ENCODE measurements around the gene RAPGEF5. TPM values are rescaled to one million over a fixed set of nuclear protein-coding genes. Genes with fewer than 3 reads are reported as not detected.

The RAPGEF5 gene
- total RNA-seq, 1 experiment from 2014 or later: 13.3 TPM

DNA sequence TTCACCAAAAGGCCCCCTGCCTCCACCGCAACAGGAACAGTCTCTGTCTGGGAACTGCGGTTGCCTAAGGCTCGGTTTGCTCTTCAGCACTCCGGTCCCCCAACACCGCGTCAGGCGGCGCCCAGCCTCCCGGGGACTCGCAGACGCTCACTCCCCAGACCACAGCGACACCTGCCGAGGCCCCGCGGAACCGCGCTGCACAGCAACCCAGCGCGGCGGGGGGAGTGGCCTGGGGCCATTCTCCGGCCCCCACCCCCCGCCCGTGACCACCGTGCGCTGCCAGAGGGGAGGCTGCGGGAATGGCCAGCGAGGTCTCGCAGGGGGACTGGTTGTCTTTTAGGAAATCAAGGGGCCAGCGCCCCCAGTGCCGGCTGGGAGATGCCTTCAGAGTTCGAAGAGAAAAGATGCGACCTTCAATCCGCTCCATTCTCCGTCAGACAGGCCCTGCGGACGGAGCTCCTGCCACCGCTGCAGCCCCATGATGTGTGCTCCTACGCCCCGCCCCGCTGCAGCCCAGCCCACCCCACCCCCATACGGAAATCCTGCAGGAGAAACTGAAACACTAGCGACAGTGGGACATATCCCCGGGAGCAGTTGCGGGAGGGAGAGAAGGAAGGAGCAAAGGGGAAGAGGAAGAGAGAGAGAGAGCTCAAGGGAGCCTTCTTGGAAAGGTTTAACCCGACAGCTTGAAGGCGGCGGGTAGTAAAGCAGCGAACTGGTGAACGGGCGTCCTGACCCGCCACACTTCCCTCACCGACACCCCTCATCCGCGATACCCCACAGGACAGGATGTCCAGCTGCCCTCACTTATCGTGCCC lies 273.9 kb downstream of the RAPGEF5 start:
- no peak overlapping the region for H3K56ac ChIP-seq (ENCODE audit: insufficient read length, low read depth, low read length)
- peak overlapping the region; percentile 52 for H3K18ac ChIP-seq (ENCODE audit: insufficient read length, low read depth, low read length)
- no peaks in the 10 kb centered on the region for H3K4me1 ChIP-seq (ENCODE audit: insufficient read depth, low read length)
- Mint-ChIP-seq H3K4me1 (peaks cover 13 to 20% of the 10 kb centered on the region in 2 experiments), H3K4me3 (peak overlapping the region; percentile 81 to 83), H3K9me3 (peaks cover 22 to 23% of the 10 kb centered on the region in 2 experiments), H3K36me3 (ENCODE audit: insufficient read depth in 1 of 3, low read depth in 3 of 3) (peaks cover 4 to 26% (median 6%) of the 10 kb centered on the region in 3 experiments; a peak in 5 of 7 replicates), H3K27me3 (ENCODE audit: low read depth) (peaks cover 20% of the 10 kb centered on the region), H3K27ac (peak overlapping the region; percentile 77 to 93 (median 86); a peak in 5 of 7 replicates)
- TF ChIP-seq CTCF (conservative IDR thresholded peaks at IDR 0.05): peak; percentile 99
- no peak overlapping the region for H2BK5ac ChIP-seq (ENCODE audit: insufficient read length, low read length)
- peaks cover 4% of the 10 kb centered on the region for H3K23me2 ChIP-seq (ENCODE audit: insufficient read length, low read depth, low read length, poor library complexity, severe bottlenecking)
- H3K9me3 ChIP-seq (ENCODE audit: control insufficient read depth, low read depth, low read length): no peaks in the 10 kb centered on the region
- no peak overlapping the region for H3K27ac ChIP-seq (ENCODE audit: insufficient read length, low read depth, low read length)
- no CpG with 5 or more reads among the region's 55 CpGs for WGBS (ENCODE audit: extremely low coverage, insufficient read length, low lambda C conversion rate)
- H2BK12ac ChIP-seq (ENCODE audit: insufficient read length, low read depth, low read length): no peak overlapping the region
- H3K14ac ChIP-seq (ENCODE audit: insufficient read depth, low read length): peak overlapping the region; percentile 69
- H3K9ac ChIP-seq (ENCODE audit: extremely low read depth, insufficient read length, low read length): no peak overlapping the region
- peak overlapping the region; percentile 51 for H3K4me2 ChIP-seq (ENCODE audit: insufficient read depth, insufficient read length, low read length)
- no peak overlapping the region for H4K5ac ChIP-seq (ENCODE audit: insufficient read length, low read depth, low read length)
- no peak overlapping the region for H4K91ac ChIP-seq (ENCODE audit: insufficient read length, low read depth, low read length)
- no peaks in the 10 kb centered on the region for H3K79me2 ChIP-seq (ENCODE audit: insufficient read depth, low read length)
- H3K79me1 ChIP-seq (ENCODE audit: insufficient read depth, low read depth, low read length, poor library complexity, severe bottlenecking): no peaks in the 10 kb centered on the region
- no peak overlapping the region for H2AFZ ChIP-seq (ENCODE audit: low read length)
- no peak overlapping the region for H2BK15ac ChIP-seq (ENCODE audit: low read depth, low read length)
- H4K8ac ChIP-seq (replicated peaks; ENCODE audit: insufficient read length, low read depth, low read length): no peak overlapping the region
- no peak overlapping the region for H3K23ac ChIP-seq (ENCODE audit: insufficient read length, low read depth, low read length)
- no peak overlapping the region for H2BK20ac ChIP-seq (ENCODE audit: low read depth, low read length, poor library complexity, severe bottlenecking)
- H3K4ac ChIP-seq (ENCODE audit: low read depth, low read length): no peak overlapping the region
- DNase-seq: peak; percentile 95
- no peak overlapping the region for H2BK120ac ChIP-seq (ENCODE audit: low read depth, low read length, poor library complexity, severe bottlenecking)
- H3K27me3 ChIP-seq (ENCODE audit: insufficient read depth, low read length): no peaks in the 10 kb centered on the region; the same call in 1 of the 2 replicates
- no peak overlapping the region for H3T11ph ChIP-seq (ENCODE audit: low read length)
- no peak overlapping the region for H2AK5ac ChIP-seq (ENCODE audit: insufficient read length, low read length)
- H4K20me1 ChIP-seq (ENCODE audit: control insufficient read depth, insufficient read depth, insufficient read length): no peaks in the 10 kb centered on the region

Data from H9 (cell line).